OCI-LY7 (cell line): ENCODE data around the gene PRSS8.
"Not testable (repeated sequence)": the region's sequence is repeated elsewhere in the genome, so short reads cannot be mapped to it uniquely, and the experiment has no call there.

ENCODE experiments used
- EZH2phosphoT487 ChIP-seq: fragments of 200-600 bp; sonication (generic); IDR thresholded peaks from 2 replicates; pipeline ENCODE4 v1.6.1; 2018; ENCODE audit warnings: low read depth, borderline replicate concordance, mild to moderate bottlenecking, mixed run types, antibody characterized with exemption, low read length, moderate library complexity, mixed read lengths
- TF ChIP-seq, protein P1 (sequence below): fragments of 200-600 bp; sonication (generic); conservative IDR thresholded peaks from 2 replicates; pipeline ENCODE4 v1.5.1; 2014; ENCODE audit warnings: mild to moderate bottlenecking, antibody characterized with exemption, low read length, moderate library complexity, mixed read lengths

DNA sequence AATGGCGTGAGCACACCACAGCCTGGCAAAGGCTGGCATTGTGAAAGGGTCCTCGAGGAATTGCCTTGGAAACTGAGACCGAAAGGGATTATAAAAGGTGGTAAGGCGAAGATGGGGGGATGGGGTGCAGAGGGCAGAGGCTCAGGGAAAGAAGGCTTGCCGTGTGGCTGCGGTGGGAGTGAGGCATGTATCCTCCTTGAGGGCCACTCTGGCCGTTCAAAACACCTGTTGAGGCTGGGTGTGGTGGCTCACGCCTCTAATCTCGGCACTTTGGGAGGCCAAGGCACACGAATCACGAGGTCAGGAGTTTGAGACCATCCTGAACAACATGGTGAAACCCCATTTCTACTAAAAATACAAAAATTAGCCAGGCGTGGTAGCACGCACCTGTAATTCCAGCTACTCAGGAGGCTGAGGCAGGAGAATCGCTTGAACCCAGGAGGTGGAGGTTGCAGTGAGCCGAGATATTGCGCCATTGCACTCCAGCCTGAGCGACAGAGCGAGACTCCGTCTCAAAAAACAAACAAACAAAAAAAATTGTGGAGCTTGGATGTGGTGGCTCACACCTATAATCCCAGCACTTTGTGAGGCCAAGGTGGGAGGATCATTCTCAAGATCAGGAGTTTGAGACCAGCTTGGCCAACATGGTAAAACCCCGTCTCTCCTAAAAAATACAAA is 1.4 kb upstream of the PRSS8 start:
- TF ChIP-seq, protein P1, sequence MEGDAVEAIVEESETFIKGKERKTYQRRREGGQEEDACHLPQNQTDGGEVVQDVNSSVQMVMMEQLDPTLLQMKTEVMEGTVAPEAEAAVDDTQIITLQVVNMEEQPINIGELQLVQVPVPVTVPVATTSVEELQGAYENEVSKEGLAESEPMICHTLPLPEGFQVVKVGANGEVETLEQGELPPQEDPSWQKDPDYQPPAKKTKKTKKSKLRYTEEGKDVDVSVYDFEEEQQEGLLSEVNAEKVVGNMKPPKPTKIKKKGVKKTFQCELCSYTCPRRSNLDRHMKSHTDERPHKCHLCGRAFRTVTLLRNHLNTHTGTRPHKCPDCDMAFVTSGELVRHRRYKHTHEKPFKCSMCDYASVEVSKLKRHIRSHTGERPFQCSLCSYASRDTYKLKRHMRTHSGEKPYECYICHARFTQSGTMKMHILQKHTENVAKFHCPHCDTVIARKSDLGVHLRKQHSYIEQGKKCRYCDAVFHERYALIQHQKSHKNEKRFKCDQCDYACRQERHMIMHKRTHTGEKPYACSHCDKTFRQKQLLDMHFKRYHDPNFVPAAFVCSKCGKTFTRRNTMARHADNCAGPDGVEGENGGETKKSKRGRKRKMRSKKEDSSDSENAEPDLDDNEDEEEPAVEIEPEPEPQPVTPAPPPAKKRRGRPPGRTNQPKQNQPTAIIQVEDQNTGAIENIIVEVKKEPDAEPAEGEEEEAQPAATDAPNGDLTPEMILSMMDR, result not testable (repeated sequence)
- TF ChIP-seq EZH2phosphoT487, result not testable (repeated sequence)
